B cell (primary cell): Measurements from ENCODE around the gene MAGEA2. TPM values are rescaled to one million over a fixed set of nuclear protein-coding genes. Genes with fewer than 3 reads are reported as not detected.
"Not testable (repeated sequence)": the region's sequence is repeated elsewhere in the genome, so short reads cannot be mapped to it uniquely, and the experiment has no call there.

ENCODE experiments used
- ATAC-seq: fragments of 200-7000 bp; cut with Tn5 transposase; one replicate; pipeline ENCODE4 v1.10.0; 2021; ENCODE audit warnings: low read depth, mild to moderate bottlenecking, moderate number of reproducible peaks, moderate library complexity
- CTCF ChIA-PET: fragments of 350-600 bp; sonication (Branson Sonifier 250); formaldehyde crosslinking; loops from one replicate; lab custom pipeline; 2021; ENCODE audit warnings: antibody characterized with exemption, inconsistent platforms; lab: Charles Lee
- POLR2A ChIA-PET: fragments of 350-600 bp; sonication (Branson Sonifier 250); formaldehyde crosslinking; loops from one replicate; lab custom pipeline; 2021; ENCODE audit warnings: antibody characterized with exemption; lab: Charles Lee
- DNase-seq: peaks from one replicate; pipeline ENCODE4 v3.0.0; 2013
- H2AFZ ChIP-seq: 2 replicates; pipeline ENCODE4 v1.6.1; 2012; ENCODE audit warnings: mild to moderate bottlenecking, low read depth, low read length; ENCODE audit not compliant: insufficient read depth, poor library complexity, severe bottlenecking
- H3K27ac ChIP-seq, 2 donors: 1 replicate in 1 of 2; 2 replicates in 1 of 2; pipeline ENCODE4 v1.5.1; 2012 to 2013; ENCODE audit warnings: low read length in 2 of 2, mild to moderate bottlenecking in 2 of 2, moderate library complexity in 1 of 2
- H3K27me3 ChIP-seq, 4 experiments: fragments of 200-600 bp in 1 of 4; sonication (generic) in 1 of 4; replicated peaks in 1 of 4; 1 replicate in 2 of 4; 2 replicates in 2 of 4; pipeline versions ENCODE4 v1.6.1 to v1.7.0; 2013 to 2016; ENCODE audit warnings: low read length in 3 of 4, mild to moderate bottlenecking in 2 of 4, mixed read lengths in 1 of 4, moderate library complexity in 1 of 4; ENCODE audit not compliant: insufficient read depth in 4 of 4, control insufficient read depth in 3 of 4; ENCODE audit errors: control extremely low read depth in 1 of 4
- H3K36me3 ChIP-seq, 2 experiments: replicated peaks in 1 of 2; 1 replicate in 1 of 2; 2 replicates in 1 of 2; pipeline versions ENCODE4 v1.6.1 to v1.7.1; 2013; ENCODE audit warnings: low read length in 1 of 2; ENCODE audit not compliant: insufficient read depth in 2 of 2, control insufficient read depth in 1 of 2; ENCODE audit errors: control extremely low read depth in 1 of 2, extremely low read depth in 1 of 2
- H3K4me1 ChIP-seq, 2 donors: fragments of 200-600 bp in 1 of 2; sonication (generic) in 1 of 2; 1 replicate in 1 of 2; 2 replicates in 1 of 2; pipeline versions ENCODE4 v1.5.1 to v1.6.1; 2013 to 2017; ENCODE audit warnings: low read length in 2 of 2; ENCODE audit not compliant: control insufficient read depth in 2 of 2, insufficient read depth in 2 of 2
- H3K4me2 ChIP-seq: replicated peaks from 2 replicates; pipeline ENCODE3; 2012; ENCODE audit warnings: mild to moderate bottlenecking, low read depth, low read length; ENCODE audit not compliant: poor library complexity, severe bottlenecking
- H3K4me3 ChIP-seq, 5 experiments: fragments of 200-600 bp in 1 of 5; sonication (generic) in 1 of 5; 1 replicate in 3 of 5; 2 replicates in 2 of 5; pipeline versions ENCODE4 v1.5.1 to v1.7.0; 2011 to 2016; ENCODE audit warnings: low read length in 4 of 5, mild to moderate bottlenecking in 4 of 5, low read depth in 2 of 5, control low read depth in 1 of 5, moderate library complexity in 1 of 5; ENCODE audit not compliant: insufficient read depth in 1 of 5; ENCODE audit errors: control extremely low read depth in 1 of 5, extremely low read depth in 1 of 5
- H3K79me2 ChIP-seq: fragments of 200-600 bp; sonication (generic); one replicate; pipeline ENCODE4 v1.6.0; 2016; ENCODE audit warnings: low read length; ENCODE audit not compliant: control insufficient read depth, insufficient read depth
- H3K9ac ChIP-seq: fragments of 200-600 bp; sonication (generic); 2 replicates; pipeline ENCODE4 v1.6.1; 2017; ENCODE audit warnings: mild to moderate bottlenecking, low read length, moderate library complexity
- H3K9me3 ChIP-seq, 3 donors: one replicate each; pipeline versions ENCODE4 v1.6.1 to v1.7.1; 2013; ENCODE audit warnings: low read length in 2 of 3; ENCODE audit not compliant: control insufficient read depth in 2 of 3, insufficient read depth in 1 of 3; ENCODE audit errors: control extremely low read depth in 1 of 3
- H4K20me1 ChIP-seq: 2 replicates; pipeline ENCODE4 v1.6.0; 2012; ENCODE audit warnings: mild to moderate bottlenecking, low read length; ENCODE audit not compliant: insufficient read depth, control insufficient read depth, poor library complexity, severe bottlenecking
- H3K27ac Mint-ChIP-seq: one replicate; pipeline ENCODE4 v1.8.0; 2021; ENCODE audit warnings: mixed read lengths
- H3K27me3 Mint-ChIP-seq: one replicate; pipeline ENCODE4 v1.8.0; 2021; ENCODE audit warnings: mixed read lengths
- H3K4me1 Mint-ChIP-seq: one replicate; pipeline ENCODE4 v1.8.0; 2021; ENCODE audit warnings: mixed read lengths
- H3K4me3 Mint-ChIP-seq: one replicate; pipeline ENCODE4 v1.8.0; 2021; ENCODE audit warnings: mixed read lengths
- H3K9me3 Mint-ChIP-seq: one replicate; pipeline ENCODE4 v1.8.0; 2022; ENCODE audit warnings: mixed read lengths; ENCODE audit not compliant: insufficient read depth
- EZH2 ChIP-seq: IDR thresholded peaks from 2 replicates; pipeline ENCODE4 v1.6.1; 2012; ENCODE audit warnings: borderline replicate concordance, low read depth, mild to moderate bottlenecking, moderate library complexity, low read length; ENCODE audit not compliant: insufficient read depth, poor library complexity, severe bottlenecking
- WGBS: methylation state at CpG from one replicate; pipeline ENCODE4 v1.1.5; 2013; ENCODE audit warnings: missing lambda C conversion rate; ENCODE audit not compliant: insufficient coverage; 5-methylcytosine and 5-hydroxymethylcytosine counted together
- intact Hi-C: fragments of 100-400 bp; cut with micrococcal nuclease; formaldehyde crosslinking; loops from one replicate; pipeline ENCODE4 v1.10.0; 2022
- polyA plus RNA-seq: library from polyadenylated mRNA; depleted of rRNA; stranded (reverse); fragments of >200 nt; gene quantifications from 2 replicates; pipeline ENCODE4 v1.2.3, GENCODE V29; 2012
- total RNA-seq, 2 donors: library from RNA; stranded (reverse); fragments of 120-200 nt in 1 of 2; gene quantifications; 1 replicate in 1 of 2; 2 replicates in 1 of 2; pipeline versions ENCODE4 v1.2.3 to v1.2.4, GENCODE V29; 2013 to 2022
- TF ChIP-seq, protein P1 (sequence below): fragments of 200-600 bp; IDR thresholded peaks from one replicate; pipeline ENCODE4 v1.8.0; 2022; ENCODE audit warnings: antibody characterized with exemption, mild to moderate bottlenecking

Gene MAGEA2
- total and polyA plus RNA-seq, 2 donors (not counting 1 experiment from before 2014, with no cell fraction given), result not detected

DNA sequence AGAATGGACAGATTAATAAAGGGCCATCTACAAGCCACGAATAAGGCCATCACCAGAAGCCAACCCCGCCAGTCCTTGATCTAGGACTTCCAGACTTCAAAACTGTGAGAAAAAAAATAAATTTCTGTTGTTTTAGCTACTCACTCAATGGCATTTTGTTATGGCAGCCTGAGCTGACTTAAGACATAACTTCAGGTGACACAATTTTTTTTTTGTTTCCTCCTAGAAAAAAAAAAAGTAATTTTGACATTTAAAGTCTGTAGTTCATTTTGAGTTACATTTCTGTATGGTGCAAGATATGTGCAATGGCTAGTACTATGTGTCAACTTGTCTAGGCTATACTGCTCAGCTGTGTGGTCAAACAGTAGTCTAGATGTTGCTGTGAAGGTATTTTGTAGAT is 5.3 kb upstream of the MAGEA2 start, which contains the start of gene CSAG3:
Gene CSAG3 (plus strand): TSS at position 301 of the 400 bp plus-strand sequence.
- H3K9ac ChIP-seq, H3K27ac ChIP-seq, H3K27me3 Mint-ChIP-seq, H3K4me1 Mint-ChIP-seq, intact Hi-C loops, H3K27me3 ChIP-seq, H3K4me1 ChIP-seq, H4K20me1 ChIP-seq, H3K36me3 ChIP-seq, DNase-seq, ATAC-seq, H3K4me3 ChIP-seq, H3K79me2 ChIP-seq, H3K27ac Mint-ChIP-seq, H3K4me2 ChIP-seq, CTCF ChIA-PET, H3K9me3 Mint-ChIP-seq, POLR2A ChIA-PET, H3K4me3 Mint-ChIP-seq, H3K9me3 ChIP-seq, H2AFZ ChIP-seq: not testable (repeated sequence)
- WGBS, result no CpG with 5 or more reads among the region's 2 CpGs

DNA sequence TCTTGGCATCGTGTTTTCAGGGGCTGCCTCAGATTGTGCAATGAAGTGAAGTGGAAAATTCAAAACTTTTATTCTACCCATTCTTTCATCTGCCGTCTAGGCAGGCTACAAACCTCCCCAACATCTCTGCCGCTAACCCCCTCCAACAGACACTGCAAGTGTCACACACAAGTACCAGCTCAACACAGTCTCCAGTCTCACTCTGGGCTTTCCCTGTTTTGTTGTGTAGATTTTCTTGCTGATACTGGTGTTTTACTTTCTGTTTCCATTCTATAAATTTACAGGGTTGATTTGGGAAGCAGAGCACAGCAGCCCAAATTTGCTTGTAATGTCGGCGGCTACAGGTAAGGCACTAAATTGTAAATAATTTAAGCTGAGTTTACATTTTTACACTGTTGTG is 1.2 kb upstream of the MAGEA2 start:
- H4K20me1 ChIP-seq, H3K9me3 Mint-ChIP-seq, CTCF ChIA-PET, H3K4me3 ChIP-seq, H3K4me1 ChIP-seq, H3K27ac ChIP-seq, H3K4me2 ChIP-seq, H2AFZ ChIP-seq, intact Hi-C loops, H3K27ac Mint-ChIP-seq, POLR2A ChIA-PET, H3K9me3 ChIP-seq, H3K27me3 ChIP-seq, H3K79me2 ChIP-seq, H3K4me3 Mint-ChIP-seq, DNase-seq, H3K9ac ChIP-seq, ATAC-seq, H3K4me1 Mint-ChIP-seq, H3K36me3 ChIP-seq, H3K27me3 Mint-ChIP-seq: not testable (repeated sequence)
- no CpG with 5 or more reads among the region's 5 CpGs for WGBS

DNA sequence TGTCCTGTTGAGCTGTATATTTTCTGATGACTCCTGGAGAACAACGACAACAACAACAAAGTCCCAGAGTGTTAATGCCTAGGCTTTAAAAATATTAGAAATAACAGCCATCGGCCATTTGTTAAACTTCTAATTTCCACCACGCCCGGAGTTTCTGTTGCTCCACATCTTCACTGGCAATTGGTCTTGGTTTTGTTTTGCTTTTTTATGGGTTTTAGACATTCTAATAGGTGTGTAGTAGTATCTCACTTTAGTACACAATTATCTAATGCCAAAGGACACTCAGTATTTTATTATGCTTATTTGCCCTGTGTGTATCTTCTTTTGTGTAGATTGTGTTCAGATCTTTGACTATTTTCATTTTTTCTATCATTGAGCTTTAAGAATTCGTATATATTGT is 15.1 kb downstream of the MAGEA2 start:
- H3K4me3 ChIP-seq, result no peak overlapping the region
- H3K27ac ChIP-seq, result no peak overlapping the region
- H4K20me1 ChIP-seq, result no peaks in the 10 kb centered on the region
- H3K9me3 ChIP-seq, result no peaks in the 10 kb centered on the region
- ChIA-PET CTCF (no interaction called here), POLR2A (no interaction called here)
- no peaks in the 10 kb centered on the region for H3K79me2 ChIP-seq
- H3K9me3 Mint-ChIP-seq, result no peaks in the 10 kb centered on the region
- no peak overlapping the region for H3K27ac Mint-ChIP-seq
- no peaks in the 10 kb centered on the region for H3K27me3 ChIP-seq
- DNase-seq (no peak), ATAC-seq (no peak)
- H3K4me2 ChIP-seq, result no peak overlapping the region
- WGBS, result no CpG with 5 or more reads among the region's 5 CpGs
- H3K4me1 Mint-ChIP-seq, result no peaks in the 10 kb centered on the region
- H3K4me3 Mint-ChIP-seq, result no peak overlapping the region
- intact Hi-C loops, result no loop called here
- H3K9ac ChIP-seq, result no peak overlapping the region
- no peaks in the 10 kb centered on the region for H3K36me3 ChIP-seq
- H3K27me3 Mint-ChIP-seq, result no peaks in the 10 kb centered on the region
- TF ChIP-seq EZH2, result no peak
- TF ChIP-seq, protein P1, sequence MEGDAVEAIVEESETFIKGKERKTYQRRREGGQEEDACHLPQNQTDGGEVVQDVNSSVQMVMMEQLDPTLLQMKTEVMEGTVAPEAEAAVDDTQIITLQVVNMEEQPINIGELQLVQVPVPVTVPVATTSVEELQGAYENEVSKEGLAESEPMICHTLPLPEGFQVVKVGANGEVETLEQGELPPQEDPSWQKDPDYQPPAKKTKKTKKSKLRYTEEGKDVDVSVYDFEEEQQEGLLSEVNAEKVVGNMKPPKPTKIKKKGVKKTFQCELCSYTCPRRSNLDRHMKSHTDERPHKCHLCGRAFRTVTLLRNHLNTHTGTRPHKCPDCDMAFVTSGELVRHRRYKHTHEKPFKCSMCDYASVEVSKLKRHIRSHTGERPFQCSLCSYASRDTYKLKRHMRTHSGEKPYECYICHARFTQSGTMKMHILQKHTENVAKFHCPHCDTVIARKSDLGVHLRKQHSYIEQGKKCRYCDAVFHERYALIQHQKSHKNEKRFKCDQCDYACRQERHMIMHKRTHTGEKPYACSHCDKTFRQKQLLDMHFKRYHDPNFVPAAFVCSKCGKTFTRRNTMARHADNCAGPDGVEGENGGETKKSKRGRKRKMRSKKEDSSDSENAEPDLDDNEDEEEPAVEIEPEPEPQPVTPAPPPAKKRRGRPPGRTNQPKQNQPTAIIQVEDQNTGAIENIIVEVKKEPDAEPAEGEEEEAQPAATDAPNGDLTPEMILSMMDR, result no peak
- H2AFZ ChIP-seq, result no peak overlapping the region
- no peaks in the 10 kb centered on the region for H3K4me1 ChIP-seq
